ENCODE measurements around the gene OR5H1. TPM values are rescaled to one million over a fixed set of nuclear protein-coding genes. Genes with fewer than 3 reads are reported as not detected.

The OR5H1 gene
- total RNA-seq, 2 donors from 2014 or later, result not detected

- no peak for ATAC-seq
- intact Hi-C loops (cut with DNase I, micrococcal nuclease), result no loop called here
- DNase-seq, result no peak
These were observed 51.7 kb downstream of the OR5H1 start for GRCh38 chr3:98182196-98182595.

DNA sequence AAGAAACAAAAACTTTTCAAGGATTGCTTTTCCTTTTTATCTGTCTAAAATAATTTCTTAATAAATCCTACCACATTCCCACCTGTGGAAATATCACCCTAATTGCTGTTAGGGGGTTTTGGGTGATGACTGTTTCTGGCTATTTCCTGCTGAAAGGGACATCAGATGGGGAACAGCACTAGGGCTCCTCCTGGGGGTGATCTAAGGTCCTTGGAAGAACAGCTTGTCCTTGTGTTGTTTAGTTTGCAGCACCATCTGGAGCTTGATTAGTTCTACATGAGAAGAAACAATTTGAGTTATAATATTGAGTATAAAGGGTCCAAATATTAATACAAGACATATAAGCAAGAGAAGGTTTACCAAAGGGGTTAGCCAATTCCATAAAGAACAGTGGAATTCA lies 54.7 kb downstream of the OR5H1 start:
- DNase-seq (no peak), ATAC-seq (no peak)
- intact Hi-C loops (cut with DNase I, micrococcal nuclease), result no loop called here

Other genes with a start within 250 kb of the OR5H1 start
- gene RIOX2, start 158.3 kb upstream of the OR5H1 start, total RNA-seq, result 10 to 100 TPM; 18.7 to 20.2 TPM
- gene GABRR3, start 95.4 kb upstream of the OR5H1 start, total RNA-seq, result not detected
- not detected for gene OR5AC2, start 43.5 kb upstream of the OR5H1 start, total RNA-seq
- not detected for gene OR5H14, start 16.8 kb downstream of the OR5H1 start, total RNA-seq
- gene OR5H15, start 36.0 kb downstream of the OR5H1 start, total RNA-seq, result not detected
- gene OR5H6, start 133.5 kb downstream of the OR5H1 start, total RNA-seq, result not detected
- gene OR5H2, start 151.8 kb downstream of the OR5H1 start, total RNA-seq, result not detected
- not detected for gene OR5K4, start 223.1 kb downstream of the OR5H1 start, total RNA-seq